GM19238 (cell line): Measurements from ENCODE around the gene RIMBP2.

Experiments used
- DNase-seq: peaks from one replicate; pipeline ENCODE4 v3.0.0; 2011; ENCODE audit warnings: low spot score; ENCODE audit not compliant: insufficient read length

The RIMBP2 gene

DNA sequence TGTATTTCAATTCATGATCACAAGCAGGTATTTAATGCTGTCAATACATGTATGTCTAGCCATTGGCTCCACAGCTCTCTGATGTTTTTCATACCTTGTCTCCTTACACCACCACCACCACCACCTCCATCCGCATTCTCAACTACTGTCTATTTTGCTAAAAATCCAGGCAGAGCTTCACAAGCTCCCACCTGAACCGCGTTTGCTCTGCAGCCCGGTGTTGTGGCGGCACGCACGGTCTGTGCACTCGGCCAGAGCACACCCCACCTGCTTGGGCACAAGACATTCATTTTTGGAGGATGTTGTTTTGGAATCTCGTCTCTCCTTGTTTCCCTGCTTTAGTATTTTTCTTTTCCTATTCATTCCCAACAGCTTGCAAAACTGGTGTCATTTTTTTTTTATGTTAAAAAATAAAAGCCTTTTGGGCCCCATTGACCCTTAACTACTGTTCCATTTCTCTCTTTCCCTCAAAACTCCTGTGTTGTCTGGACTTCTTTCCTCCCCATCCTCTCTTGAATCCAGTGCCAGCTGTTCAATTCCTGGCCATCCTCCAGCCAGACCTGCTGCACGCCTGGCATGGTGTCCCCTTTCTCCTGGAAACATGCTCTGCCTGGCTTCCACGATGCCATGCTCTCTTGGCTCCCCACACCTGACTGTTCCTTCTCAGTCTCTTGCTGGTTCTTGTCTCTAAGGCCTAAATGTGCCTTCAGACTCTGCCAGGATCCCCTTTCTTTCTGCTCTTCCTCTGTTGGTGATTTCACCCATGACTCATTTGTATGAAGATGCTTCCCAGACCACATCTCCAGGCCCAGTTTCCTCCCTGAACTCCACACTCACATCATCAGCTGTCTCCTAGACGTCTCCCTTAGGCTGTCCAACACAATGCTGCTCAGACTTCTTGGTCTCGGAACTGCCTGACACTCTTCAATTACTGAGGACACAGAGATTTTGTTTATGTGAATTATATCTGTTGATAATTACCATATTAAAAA lies 340.5 kb downstream of the RIMBP2 start:
- no peak for DNase-seq

DNA sequence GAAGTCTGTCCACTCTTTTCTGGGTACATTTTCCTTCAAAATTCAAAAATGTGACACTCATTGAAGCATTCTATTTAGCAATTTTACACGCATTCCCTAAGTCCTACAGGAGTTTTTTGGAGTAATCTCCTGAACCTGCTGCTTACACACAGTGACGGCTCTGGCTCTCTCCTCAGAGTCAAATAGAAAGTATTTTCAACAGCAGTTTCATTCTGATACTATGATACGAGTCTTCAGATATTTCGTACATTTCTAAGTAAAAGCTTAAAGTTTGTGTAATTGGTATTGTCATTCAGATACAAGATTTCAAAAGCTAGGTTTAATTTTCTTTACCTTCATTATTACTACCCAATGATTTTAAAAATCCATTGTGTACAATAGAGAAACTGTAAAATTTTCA lies 342.0 kb downstream of the RIMBP2 start:
- DNase-seq = no peak

DNA sequence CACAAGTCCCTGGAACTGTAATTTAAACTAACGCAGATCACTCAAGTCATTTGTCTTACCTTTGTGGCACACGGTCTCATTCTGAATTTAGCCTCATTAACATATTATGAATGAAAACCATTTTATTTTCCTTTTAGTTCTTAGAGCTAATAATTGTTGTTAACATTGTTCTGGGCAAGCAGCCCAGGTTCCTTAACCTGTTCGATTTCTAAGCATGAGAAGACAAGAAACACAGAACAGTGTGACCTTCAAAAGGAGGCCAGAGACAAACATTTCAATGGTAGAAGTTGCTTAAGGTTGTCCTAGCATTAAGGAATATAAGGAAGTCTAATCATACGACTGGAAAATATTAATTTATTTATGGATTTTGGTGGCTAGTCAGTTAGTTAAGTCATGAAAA lies 343.2 kb downstream of the RIMBP2 start:
- DNase-seq = no peak

DNA sequence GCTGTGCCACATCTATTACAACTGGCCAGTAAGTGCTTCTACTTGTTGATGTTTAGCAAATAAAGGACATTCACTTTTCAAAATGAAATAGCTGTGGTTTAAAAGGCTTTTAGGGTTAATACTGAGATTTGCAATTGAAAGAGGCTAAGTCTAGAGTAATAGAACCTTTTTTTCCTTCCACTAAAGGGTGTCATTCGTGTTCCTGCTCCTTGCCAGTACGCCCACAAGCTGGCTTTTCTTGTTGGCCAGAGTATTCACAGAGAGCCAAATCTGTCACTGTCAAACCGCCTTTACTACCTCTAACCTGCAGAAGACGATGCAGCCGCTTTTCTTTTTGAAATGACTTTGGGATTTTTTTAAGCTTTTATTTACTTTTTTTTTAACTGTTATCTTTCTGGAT lies 344.8 kb downstream of the RIMBP2 start:
- no peak for DNase-seq

DNA sequence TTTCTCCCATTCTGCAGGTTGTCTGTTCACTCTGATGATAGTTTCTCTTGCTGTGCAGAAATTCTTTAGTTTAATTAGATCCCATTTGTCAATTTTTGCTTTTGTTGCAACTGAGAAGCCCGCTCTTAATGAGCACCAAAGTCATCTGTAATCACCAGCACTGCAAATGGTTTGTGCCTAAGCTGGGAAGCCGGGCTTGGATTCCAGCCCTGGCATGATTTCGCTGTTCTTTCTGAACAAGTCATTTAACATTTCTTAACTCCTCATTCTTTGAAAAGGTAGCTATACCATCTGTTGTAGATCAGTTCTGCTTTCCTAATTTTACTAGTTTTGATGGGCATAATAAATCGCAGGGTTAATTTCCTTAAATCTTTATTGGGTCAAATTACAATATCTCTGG lies 346.3 kb downstream of the RIMBP2 start:
- DNase-seq = no peak

DNA sequence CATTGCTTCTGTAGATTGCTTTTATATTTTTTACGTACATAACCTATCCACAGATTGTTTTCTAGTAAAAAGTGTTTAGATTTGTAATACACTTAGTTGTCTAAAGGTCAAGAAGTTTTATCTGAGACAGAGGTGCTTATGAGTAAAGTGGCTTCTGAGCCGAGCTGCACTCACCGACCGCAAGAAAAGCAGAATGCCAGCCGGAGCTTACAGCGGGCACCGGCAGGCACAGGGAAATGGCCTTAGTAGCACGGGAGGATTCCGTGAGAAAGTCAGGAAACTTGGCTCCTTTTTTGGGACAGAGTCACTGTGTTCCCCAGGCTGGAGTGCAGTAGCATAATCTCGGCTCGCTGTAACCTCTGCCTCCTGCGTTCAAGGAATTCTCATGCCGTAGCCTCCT lies 348.6 kb downstream of the RIMBP2 start:
- DNase-seq = no peak

DNA sequence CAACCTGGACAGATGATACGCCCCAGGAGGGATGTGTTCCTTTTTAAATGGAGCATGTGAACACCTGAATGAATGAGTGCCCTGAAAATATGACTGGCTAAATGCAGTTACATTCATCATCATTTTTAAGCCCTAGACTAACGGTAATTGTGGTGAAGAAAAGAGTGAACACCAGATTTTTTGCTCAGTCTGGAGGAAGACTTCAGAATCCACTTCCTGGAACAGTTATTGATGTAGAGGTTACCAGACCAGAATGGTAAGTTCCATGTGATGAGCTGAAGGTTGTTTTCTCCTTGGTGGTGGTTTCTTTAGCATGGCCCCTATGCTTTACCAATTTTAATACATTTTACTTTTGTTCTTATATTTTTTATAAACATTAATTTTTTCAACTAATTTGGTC lies 349.1 kb downstream of the RIMBP2 start:
- DNase-seq = no peak

DNA sequence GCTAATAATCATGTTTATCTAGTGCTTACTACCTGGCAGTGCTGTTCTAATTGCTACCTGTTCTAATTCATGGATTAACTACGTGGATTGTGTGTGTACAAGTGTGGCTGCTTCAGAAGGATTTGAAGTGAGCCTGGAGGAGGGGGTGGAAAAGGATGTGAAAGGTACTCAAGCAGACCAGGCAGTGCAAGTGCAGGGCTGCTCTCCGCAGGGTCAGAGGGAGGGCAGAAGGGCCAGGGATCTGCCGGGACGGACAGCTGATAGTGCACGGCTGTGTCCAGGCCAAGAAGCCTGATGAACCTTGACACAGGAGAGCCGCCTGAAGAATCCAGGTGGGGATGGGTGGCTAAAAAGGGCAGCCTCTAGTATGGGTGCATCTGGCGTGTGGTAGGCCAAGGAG lies 349.9 kb downstream of the RIMBP2 start:
- DNase-seq = no peak

DNA sequence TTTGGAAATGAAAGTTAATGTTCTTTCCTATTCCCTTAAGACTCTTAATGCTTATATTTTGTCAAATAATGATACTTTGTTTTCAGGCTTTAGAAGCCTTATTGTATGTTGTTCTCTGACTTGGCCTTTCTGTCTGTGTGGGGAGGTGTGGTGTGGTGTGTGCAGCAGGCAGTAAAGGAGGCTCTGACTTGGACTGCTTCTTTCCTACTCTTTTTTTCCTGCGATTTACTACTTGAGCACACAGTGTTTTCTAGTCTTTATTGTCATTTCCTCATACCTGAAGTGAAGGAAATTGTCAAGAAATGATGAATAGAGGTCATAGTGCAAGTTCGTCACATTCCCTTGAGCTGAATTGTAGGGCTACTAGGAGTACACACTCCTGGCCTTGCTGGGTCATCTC lies 351.5 kb downstream of the RIMBP2 start:
- DNase-seq = no peak

DNA sequence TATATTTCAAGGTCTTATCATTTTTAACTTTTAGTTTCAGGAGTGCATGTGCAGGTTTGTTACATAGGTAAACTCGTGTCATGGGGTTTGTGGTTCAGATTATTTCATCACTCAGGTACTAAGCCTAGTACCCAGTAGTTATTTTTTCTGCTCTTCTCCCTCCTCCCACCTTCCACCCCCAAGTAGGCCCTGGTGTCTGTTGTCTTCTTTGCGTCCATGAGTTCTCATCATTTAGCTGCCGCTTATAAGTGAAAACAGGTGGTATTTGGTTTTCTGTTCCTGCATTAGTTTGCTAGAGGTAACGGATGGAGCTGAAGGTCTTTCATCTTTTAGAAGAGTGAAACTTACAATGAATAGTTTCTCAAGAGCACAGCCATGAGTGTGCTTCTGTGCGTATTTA lies 354.0 kb downstream of the RIMBP2 start:
- DNase-seq = no peak

DNA sequence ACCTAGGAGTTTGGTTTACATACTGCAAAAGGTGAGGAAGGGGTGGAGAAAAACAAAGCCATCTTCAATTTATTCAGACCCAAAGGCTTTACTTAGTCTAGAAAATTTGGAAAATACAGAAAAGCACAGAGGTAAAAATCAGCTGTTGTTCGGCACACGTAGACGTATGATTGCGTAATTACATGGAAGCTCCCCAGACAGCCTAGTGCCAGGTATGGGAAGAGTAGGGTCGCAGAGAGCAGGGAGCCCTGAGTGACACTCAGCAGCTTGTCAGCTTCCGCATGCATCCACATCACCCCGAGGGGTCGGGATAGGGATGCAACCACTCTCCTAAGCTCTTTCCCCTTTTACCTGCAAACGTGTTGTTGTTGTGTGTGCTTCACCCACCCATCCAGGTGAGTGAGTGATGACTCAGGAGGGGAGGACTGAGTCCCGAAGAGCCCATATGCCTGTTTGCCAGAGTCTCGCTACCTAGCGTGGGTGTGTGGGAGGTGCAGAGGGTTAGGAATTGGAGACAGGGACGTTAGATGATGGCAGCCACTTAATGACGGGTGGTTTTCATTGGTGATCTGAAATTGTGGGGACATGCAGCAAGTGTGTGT lies 358.3 kb downstream of the RIMBP2 start:
- DNase-seq = no peak

DNA sequence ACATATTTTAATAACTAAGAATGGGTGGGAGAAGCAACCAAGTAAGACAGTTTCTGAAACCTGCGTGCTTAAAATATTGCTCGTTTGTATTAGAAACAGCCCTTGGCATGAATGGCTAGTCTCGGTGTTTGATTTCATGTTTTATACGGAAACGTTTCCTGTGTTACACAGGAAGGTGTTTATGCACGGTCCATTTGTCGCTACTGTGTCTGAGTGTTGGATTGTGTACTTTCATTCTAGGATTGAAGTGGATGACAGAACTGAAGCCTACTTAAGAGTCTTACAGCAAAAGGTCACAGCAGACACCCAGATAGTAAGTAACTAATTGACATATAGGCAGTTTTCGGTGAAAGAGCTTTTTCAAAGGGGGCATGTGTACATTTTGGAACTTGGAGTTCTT lies 358.9 kb downstream of the RIMBP2 start:
- DNase-seq = no peak

DNA sequence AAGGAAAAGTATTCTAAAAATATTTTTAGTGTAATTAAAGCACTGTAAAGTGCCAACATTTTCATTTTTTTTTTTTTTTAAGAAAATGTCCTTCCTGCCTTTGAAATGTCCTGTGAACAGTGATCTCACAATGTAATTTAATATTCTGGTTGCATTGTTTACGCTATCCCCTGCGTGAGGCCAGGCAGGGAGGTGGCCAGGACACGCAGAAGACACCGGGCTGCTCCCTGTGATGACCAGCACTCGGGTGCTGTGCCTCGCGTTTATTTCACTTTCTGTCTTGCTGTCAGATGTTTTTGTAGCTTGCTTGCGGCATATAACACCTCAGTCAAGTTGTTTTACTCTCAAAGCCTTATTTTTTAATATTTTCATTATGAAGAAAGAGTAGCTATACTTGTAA lies 359.9 kb downstream of the RIMBP2 start:
- DNase-seq = no peak

DNA sequence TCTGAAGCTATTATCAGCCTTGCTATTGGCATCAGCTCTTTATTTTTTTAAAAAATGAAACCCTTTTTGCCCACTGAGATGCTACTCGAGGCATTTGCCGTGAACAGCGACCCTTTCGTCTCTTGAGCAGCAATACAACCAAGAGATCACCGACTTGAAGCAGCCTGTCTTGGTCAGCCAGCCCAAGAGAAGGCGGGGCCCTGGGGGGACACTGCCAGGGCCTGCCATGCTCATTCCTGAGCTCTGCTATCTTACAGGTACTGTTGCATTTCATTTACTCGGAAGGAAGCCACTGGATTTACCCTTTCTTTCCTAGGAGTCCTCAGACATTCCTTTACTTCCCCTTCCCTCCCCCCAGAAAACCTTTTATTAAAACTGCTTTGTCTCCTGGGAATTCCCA lies 361.7 kb downstream of the RIMBP2 start:
- no peak for DNase-seq

DNA sequence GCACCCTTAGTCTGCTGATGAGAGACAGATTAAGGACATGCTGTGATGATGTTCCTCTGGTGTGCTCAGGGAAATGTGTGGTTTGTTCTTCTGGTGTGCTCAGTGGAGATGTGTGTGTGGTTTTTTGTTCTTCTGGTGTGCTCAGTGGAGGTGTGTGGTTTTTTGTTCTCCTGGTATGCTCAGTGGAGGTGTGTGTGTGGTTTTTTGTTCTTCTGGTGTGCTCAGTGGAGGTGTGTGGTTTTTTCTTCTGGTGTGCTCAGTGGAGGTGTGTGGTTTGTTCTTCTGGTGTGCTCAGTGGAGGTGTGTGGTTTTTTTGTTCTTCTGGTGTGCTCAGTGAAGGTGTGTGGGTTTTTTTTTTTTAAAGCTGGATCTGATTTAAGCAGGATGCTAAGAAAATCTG lies 363.0 kb downstream of the RIMBP2 start:
- DNase-seq = no peak

DNA sequence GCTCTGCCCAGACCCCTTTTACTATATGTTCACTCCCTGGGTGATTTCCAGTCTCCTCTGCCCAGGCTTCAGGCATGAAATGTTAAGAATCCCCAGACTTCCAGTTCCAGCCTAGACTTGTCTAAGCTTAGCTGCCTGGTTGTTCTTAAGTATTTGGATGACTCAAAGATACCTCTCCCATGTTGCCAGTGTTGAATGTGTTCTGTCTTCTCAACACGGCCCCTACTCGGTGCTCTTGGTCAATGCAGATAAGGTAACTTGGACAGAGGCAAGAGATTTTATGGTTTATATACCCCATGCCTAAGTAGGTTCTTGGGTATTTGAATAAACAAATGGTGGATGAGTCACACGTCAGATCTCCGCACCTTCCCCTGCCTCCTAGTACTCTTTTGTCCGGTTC lies 364.8 kb downstream of the RIMBP2 start:
- no peak for DNase-seq

DNA sequence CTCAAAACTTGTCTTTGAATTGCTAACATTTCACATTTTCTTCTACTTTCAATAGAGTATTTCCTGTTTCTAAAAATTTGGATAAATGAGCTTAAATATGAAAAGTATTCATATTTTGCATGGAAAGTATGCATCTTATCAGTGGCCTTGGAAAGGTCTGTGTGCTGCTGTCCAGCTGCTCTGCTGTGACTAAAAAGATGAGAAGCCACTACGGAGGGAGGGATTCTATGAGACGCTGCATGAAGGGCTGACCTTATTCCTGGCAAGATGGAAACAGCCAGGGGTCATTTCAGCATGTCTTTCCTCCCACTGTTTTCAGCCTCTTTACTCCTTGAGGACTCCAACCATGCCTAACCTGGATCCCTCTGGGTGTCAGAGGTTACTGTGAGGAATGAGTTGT lies 365.4 kb downstream of the RIMBP2 start:
- DNase-seq = no peak

DNA sequence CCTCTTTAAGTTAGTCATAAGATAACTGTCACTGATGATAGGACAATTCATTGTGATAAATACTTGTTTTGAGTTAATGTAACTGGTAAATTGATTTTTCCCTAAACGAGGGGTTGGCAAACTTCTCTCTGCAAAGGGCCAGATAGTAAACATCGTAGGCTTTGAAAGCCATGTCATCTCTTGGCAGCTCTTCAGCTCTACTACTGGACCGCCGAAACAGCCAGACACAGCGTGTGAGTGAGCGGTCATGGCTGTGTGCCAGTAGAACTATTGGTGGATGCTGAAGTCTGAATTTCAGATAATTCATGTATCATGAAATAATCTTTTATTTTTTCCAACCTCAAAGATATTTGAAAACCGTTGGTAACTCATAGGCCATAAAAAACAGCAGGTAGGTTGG lies 368.5 kb downstream of the RIMBP2 start:
- no peak for DNase-seq
